Activated T-helper 2 cell treated with anti-CD3 and anti-CD28 coated beads, Interferon-gamma antibody, Interleukin-2, Interleukin-4, amounts not matched to agents 10 μg/mL and 5 μg/mL and 100 μg/mL, durations not matched to agents 14 hours and 24 hours and 36 hours (primary cell): ENCODE data around the gene IGF2BP2. TPM values are rescaled to one million over a fixed set of nuclear protein-coding genes. Genes with fewer than 3 reads are reported as not detected.
"Not testable (repeated sequence)": the region's sequence is repeated elsewhere in the genome, so short reads cannot be mapped to it uniquely, and the experiment has no call there.

Experiments
- DNase-seq: peaks from one replicate; pipeline ENCODE4 v3.0.0; 2021; ENCODE audit warnings: low spot score
- H3K27ac Mint-ChIP-seq: one replicate; pipeline ENCODE4 v1.8.0; 2021; ENCODE audit warnings: mixed read lengths
- H3K27me3 Mint-ChIP-seq: one replicate; pipeline ENCODE4 v1.8.0; 2021; ENCODE audit warnings: low read depth, mixed read lengths
- H3K36me3 Mint-ChIP-seq: one replicate; pipeline ENCODE4 v1.8.0; 2021; ENCODE audit warnings: low read depth, mixed read lengths
- H3K4me1 Mint-ChIP-seq: one replicate; pipeline ENCODE4 v1.8.0; 2021; ENCODE audit warnings: low read depth, mixed read lengths
- H3K4me3 Mint-ChIP-seq: one replicate; pipeline ENCODE4 v1.8.0; 2021; ENCODE audit warnings: low read depth, mild to moderate bottlenecking, moderate library complexity, mixed read lengths
- H3K9me3 Mint-ChIP-seq: one replicate; pipeline ENCODE4 v1.8.0; 2021; ENCODE audit warnings: mixed read lengths
- intact Hi-C: fragments of 100-400 bp; cut with micrococcal nuclease; formaldehyde crosslinking; loops from one replicate; pipeline ENCODE4 v1.15.1; 2023
- total RNA-seq: library from RNA; stranded (reverse); gene quantifications from 2 replicates; pipeline ENCODE4 v1.2.3, GENCODE V29; 2022

IGF2BP2 gene
- total RNA-seq, 1 donor from 2014 or later: 0.05 TPM

- no peak overlapping the region for H3K27ac Mint-ChIP-seq
- H3K36me3 Mint-ChIP-seq: no peaks in the 10 kb centered on the region
- DNase-seq: no peak
- no peaks in the 10 kb centered on the region for H3K9me3 Mint-ChIP-seq
- no peaks in the 10 kb centered on the region for H3K4me1 Mint-ChIP-seq
- H3K27me3 Mint-ChIP-seq: peaks cover 5% of the 10 kb centered on the region
- intact Hi-C loops: no loop called here
- no peak overlapping the region for H3K4me3 Mint-ChIP-seq
These were observed 109.8 kb downstream of the IGF2BP2 start for GRCh38 chr3:185715091-185715490.

- Mint-ChIP-seq H3K4me1 (no peaks in the 10 kb centered on the region), H3K27ac (no peak overlapping the region), H3K4me3 (no peak overlapping the region), H3K36me3 (no peaks in the 10 kb centered on the region), H3K27me3 (peaks cover 2% of the 10 kb centered on the region), H3K9me3 (no peaks in the 10 kb centered on the region)
- intact Hi-C loops: no loop called here
- no peak for DNase-seq
These were observed 110.8 kb downstream of the IGF2BP2 start for GRCh38 chr3:185714085-185714484.

- Mint-ChIP-seq H3K27me3 (peaks cover 2% of the 10 kb centered on the region), H3K36me3 (no peaks in the 10 kb centered on the region), H3K4me1 (no peaks in the 10 kb centered on the region), H3K27ac (no peak overlapping the region), H3K4me3 (no peak overlapping the region), H3K9me3 (no peaks in the 10 kb centered on the region)
- DNase-seq: no peak
- intact Hi-C loops: no loop called here
These were observed 111.8 kb downstream of the IGF2BP2 start for GRCh38 chr3:185713015-185713414.

GRCh38 chr3:185712337-185712736 lies 112.5 kb downstream of the IGF2BP2 start:
- H3K27ac Mint-ChIP-seq: no peak overlapping the region
- H3K4me1 Mint-ChIP-seq: no peaks in the 10 kb centered on the region
- no peaks in the 10 kb centered on the region for H3K36me3 Mint-ChIP-seq
- intact Hi-C loops: no loop called here
- no peak for DNase-seq
- no peaks in the 10 kb centered on the region for H3K9me3 Mint-ChIP-seq
- no peak overlapping the region for H3K4me3 Mint-ChIP-seq
- H3K27me3 Mint-ChIP-seq: peaks cover 2% of the 10 kb centered on the region

GRCh38 chr3:185711255-185711870 lies 113.5 kb downstream of the IGF2BP2 start:
- intact Hi-C loops: no loop called here
- H3K4me1 Mint-ChIP-seq: no peaks in the 10 kb centered on the region
- H3K27ac Mint-ChIP-seq: no peak overlapping the region
- peaks cover 2% of the 10 kb centered on the region for H3K27me3 Mint-ChIP-seq
- H3K36me3 Mint-ChIP-seq: no peaks in the 10 kb centered on the region
- no peak overlapping the region for H3K4me3 Mint-ChIP-seq
- no peak for DNase-seq
- no peaks in the 10 kb centered on the region for H3K9me3 Mint-ChIP-seq

- DNase-seq: no peak
- no peaks in the 10 kb centered on the region for H3K4me1 Mint-ChIP-seq
- intact Hi-C loops: no loop called here
- no peaks in the 10 kb centered on the region for H3K9me3 Mint-ChIP-seq
- no peak overlapping the region for H3K27ac Mint-ChIP-seq
- H3K27me3 Mint-ChIP-seq: peaks cover 2% of the 10 kb centered on the region
- H3K36me3 Mint-ChIP-seq: no peaks in the 10 kb centered on the region
- H3K4me3 Mint-ChIP-seq: no peak overlapping the region
These were observed 115.4 kb downstream of the IGF2BP2 start for GRCh38 chr3:185709251-185709955.

- DNase-seq: no peak
- no peaks in the 10 kb centered on the region for H3K9me3 Mint-ChIP-seq
- H3K27me3 Mint-ChIP-seq: peaks cover 2% of the 10 kb centered on the region
- no peaks in the 10 kb centered on the region for H3K36me3 Mint-ChIP-seq
- H3K4me3 Mint-ChIP-seq: no peak overlapping the region
- intact Hi-C loops: no loop called here
- H3K4me1 Mint-ChIP-seq: no peaks in the 10 kb centered on the region
- no peak overlapping the region for H3K27ac Mint-ChIP-seq
These were observed 116.5 kb downstream of the IGF2BP2 start for GRCh38 chr3:185708392-185708791.

GRCh38 chr3:185705498-185705897 lies 119.3 kb downstream of the IGF2BP2 start:
- Mint-ChIP-seq H3K9me3 (no peaks in the 10 kb centered on the region), H3K4me3 (no peak overlapping the region), H3K27me3 (peaks cover 6% of the 10 kb centered on the region), H3K27ac (no peak overlapping the region), H3K4me1 (no peaks in the 10 kb centered on the region), H3K36me3 (no peaks in the 10 kb centered on the region)
- no peak for DNase-seq
- intact Hi-C loops: no loop called here

- no peak overlapping the region for H3K4me3 Mint-ChIP-seq
- intact Hi-C loops: no loop called here
- no peak overlapping the region for H3K27ac Mint-ChIP-seq
- no peaks in the 10 kb centered on the region for H3K9me3 Mint-ChIP-seq
- H3K4me1 Mint-ChIP-seq: no peaks in the 10 kb centered on the region
- H3K36me3 Mint-ChIP-seq: no peaks in the 10 kb centered on the region
- DNase-seq: no peak
- H3K27me3 Mint-ChIP-seq: peaks cover 8% of the 10 kb centered on the region
These were observed 122.3 kb downstream of the IGF2BP2 start for GRCh38 chr3:185702262-185703225.

GRCh38 chr3:185701611-185702261 lies 123.1 kb downstream of the IGF2BP2 start:
- Mint-ChIP-seq H3K27ac (no peak overlapping the region), H3K4me3 (no peak overlapping the region), H3K36me3 (no peaks in the 10 kb centered on the region), H3K4me1 (no peaks in the 10 kb centered on the region), H3K27me3 (peaks cover 8% of the 10 kb centered on the region), H3K9me3 (no peaks in the 10 kb centered on the region)
- intact Hi-C loops: no loop called here
- DNase-seq: no peak

- DNase-seq: no peak
- Mint-ChIP-seq H3K4me1 (no peaks in the 10 kb centered on the region), H3K9me3 (no peaks in the 10 kb centered on the region), H3K36me3 (no peaks in the 10 kb centered on the region), H3K27me3 (peaks cover 10% of the 10 kb centered on the region), H3K4me3 (no peak overlapping the region), H3K27ac (no peak overlapping the region)
- intact Hi-C loops: no loop called here
These were observed 124.9 kb downstream of the IGF2BP2 start for GRCh38 chr3:185699927-185700326.

- H3K27me3 Mint-ChIP-seq, H3K4me3 Mint-ChIP-seq, H3K36me3 Mint-ChIP-seq, H3K4me1 Mint-ChIP-seq, DNase-seq, H3K27ac Mint-ChIP-seq, H3K9me3 Mint-ChIP-seq, intact Hi-C loops: not testable (repeated sequence)
These were observed 127.6 kb downstream of the IGF2BP2 start for GRCh38 chr3:185697228-185697627.
